Peyer's patch (tissue), 4 donors: Measurements from ENCODE around the gene DTX2.
"Not testable (repeated sequence)": the region's sequence is repeated elsewhere in the genome, so short reads cannot be mapped to it uniquely, and the experiment has no call there.

ENCODE experiments used
- POLR2A ChIP-seq, 2 donors: fragments of 450-650 bp; IDR thresholded peaks; one replicate each; pipeline ENCODE4 v1.5.1; 2017; ENCODE audit warnings: antibody characterized with exemption in 2 of 2, mild to moderate bottlenecking in 2 of 2, moderate library complexity in 2 of 2
- TF ChIP-seq, protein P1 (sequence below), 6 experiments: fragments of 450-650 bp in 4 of 6; fragments of 200-600 bp in 2 of 6; sonication (generic) in 1 of 6; IDR thresholded peaks; one replicate each; pipeline ENCODE4 v1.5.1; 2017 to 2019; ENCODE audit warnings: antibody characterized with exemption in 6 of 6, mild to moderate bottlenecking in 3 of 6, moderate library complexity in 1 of 6

GRCh38 chr7:76485822-76486610, 24.5 kb downstream of the DTX2 start:
- TF ChIP-seq, protein P1, sequence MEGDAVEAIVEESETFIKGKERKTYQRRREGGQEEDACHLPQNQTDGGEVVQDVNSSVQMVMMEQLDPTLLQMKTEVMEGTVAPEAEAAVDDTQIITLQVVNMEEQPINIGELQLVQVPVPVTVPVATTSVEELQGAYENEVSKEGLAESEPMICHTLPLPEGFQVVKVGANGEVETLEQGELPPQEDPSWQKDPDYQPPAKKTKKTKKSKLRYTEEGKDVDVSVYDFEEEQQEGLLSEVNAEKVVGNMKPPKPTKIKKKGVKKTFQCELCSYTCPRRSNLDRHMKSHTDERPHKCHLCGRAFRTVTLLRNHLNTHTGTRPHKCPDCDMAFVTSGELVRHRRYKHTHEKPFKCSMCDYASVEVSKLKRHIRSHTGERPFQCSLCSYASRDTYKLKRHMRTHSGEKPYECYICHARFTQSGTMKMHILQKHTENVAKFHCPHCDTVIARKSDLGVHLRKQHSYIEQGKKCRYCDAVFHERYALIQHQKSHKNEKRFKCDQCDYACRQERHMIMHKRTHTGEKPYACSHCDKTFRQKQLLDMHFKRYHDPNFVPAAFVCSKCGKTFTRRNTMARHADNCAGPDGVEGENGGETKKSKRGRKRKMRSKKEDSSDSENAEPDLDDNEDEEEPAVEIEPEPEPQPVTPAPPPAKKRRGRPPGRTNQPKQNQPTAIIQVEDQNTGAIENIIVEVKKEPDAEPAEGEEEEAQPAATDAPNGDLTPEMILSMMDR (IDR thresholded peaks at IDR 0.05) = not testable (repeated sequence)
- not testable (repeated sequence) for TF ChIP-seq POLR2A (IDR thresholded peaks at IDR 0.05)
